HFF-Myc (cell line): ENCODE results near the gene TTLL1.
"Not testable (repeated sequence)": the region's sequence is repeated elsewhere in the genome, so short reads cannot be mapped to it uniquely, and the experiment has no call there.

Experiments
- DNase-seq: peaks from one replicate; pipeline ENCODE4 v3.0.0-alpha.2; 2011; ENCODE audit warnings: low read depth; ENCODE audit errors: extremely low read depth
- H3K4me3 ChIP-seq: replicated peaks from 2 replicates; pipeline ENCODE4 v1.5.1; 2011; ENCODE audit warnings: low read depth, mild to moderate bottlenecking, control low read depth, low read length
- CTCF ChIP-seq: IDR thresholded peaks from 2 replicates; pipeline ENCODE4 v1.5.1; 2012; ENCODE audit warnings: mild to moderate bottlenecking, low read depth, low read length, control low read depth; ENCODE audit errors: missing control alignments

Gene TTLL1

GRCh38 chr22:43004362-43005035 lies 84.7 kb downstream of the TTLL1 start:
- no peak overlapping the region for H3K4me3 ChIP-seq
- TF ChIP-seq CTCF, result no peak
- no peak for DNase-seq

GRCh38 chr22:43002202-43002586 lies 87.0 kb downstream of the TTLL1 start:
- no peak for DNase-seq
- peak overlapping the region; percentile 30 for H3K4me3 ChIP-seq
- no peak for TF ChIP-seq CTCF

- H3K4me3 ChIP-seq, result peak overlapping the region; percentile 30
- no peak for DNase-seq
- no peak for TF ChIP-seq CTCF
Observed at GRCh38 chr22:43001271-43002201, 87.7 kb downstream of the TTLL1 start.

- no peak for DNase-seq
- TF ChIP-seq CTCF, result no peak
- H3K4me3 ChIP-seq, result no peak overlapping the region
Observed at GRCh38 chr22:43000441-43001175, 88.6 kb downstream of the TTLL1 start.

- H3K4me3 ChIP-seq, result no peak overlapping the region
- no peak for TF ChIP-seq CTCF
- no peak for DNase-seq
Observed at GRCh38 chr22:42997582-42998090, 91.6 kb downstream of the TTLL1 start.

- DNase-seq, result no peak
- H3K4me3 ChIP-seq, result no peak overlapping the region
Observed at GRCh38 chr22:42996646-42997365, 92.4 kb downstream of the TTLL1 start.

GRCh38 chr22:42995654-42996053 lies 93.5 kb downstream of the TTLL1 start:
- H3K4me3 ChIP-seq, DNase-seq: not testable (repeated sequence)

More at GRCh38 chr22:42996646-42997365, 92.4 kb downstream of the TTLL1 start:
- no peak for TF ChIP-seq CTCF
